ENCODE data around the gene TRAF2. TPM values are rescaled to one million over a fixed set of nuclear protein-coding genes. Genes with fewer than 3 reads are reported as not detected.

The TRAF2 gene
- polyA plus RNA-seq, 5 donors = 10.8 to 16.5 (median 13.9) TPM

DNA sequence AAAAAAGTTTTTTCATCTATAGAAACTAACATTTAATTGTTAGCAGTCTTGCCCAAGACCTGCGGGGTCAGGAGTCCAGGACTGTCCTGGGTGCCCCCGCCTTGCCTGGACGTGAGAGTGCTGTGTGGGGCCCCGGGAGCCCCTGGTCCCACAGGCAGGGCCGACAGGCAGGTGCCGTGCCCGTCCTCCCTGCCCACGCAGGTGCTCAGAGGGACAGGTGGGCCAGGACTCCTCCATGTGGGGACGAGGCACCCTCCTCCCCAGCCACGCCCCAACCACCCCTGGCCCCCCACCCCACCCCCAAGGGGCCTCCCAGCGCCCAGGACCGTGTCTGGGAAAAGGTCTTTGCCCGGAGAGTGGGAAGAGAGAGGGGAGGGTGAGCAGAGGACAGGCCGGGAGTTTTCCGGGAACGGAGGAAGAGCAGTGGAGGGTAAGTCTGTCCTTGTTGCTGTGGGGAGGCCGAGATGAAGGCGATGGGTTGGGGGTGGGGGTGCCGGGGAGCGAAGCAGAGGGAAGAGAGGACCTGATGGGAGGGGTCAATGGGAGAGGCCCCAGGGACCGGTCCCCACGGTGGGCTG lies 63.0 kb downstream of the TRAF2 start:
- no peak for DNase-seq

DNA sequence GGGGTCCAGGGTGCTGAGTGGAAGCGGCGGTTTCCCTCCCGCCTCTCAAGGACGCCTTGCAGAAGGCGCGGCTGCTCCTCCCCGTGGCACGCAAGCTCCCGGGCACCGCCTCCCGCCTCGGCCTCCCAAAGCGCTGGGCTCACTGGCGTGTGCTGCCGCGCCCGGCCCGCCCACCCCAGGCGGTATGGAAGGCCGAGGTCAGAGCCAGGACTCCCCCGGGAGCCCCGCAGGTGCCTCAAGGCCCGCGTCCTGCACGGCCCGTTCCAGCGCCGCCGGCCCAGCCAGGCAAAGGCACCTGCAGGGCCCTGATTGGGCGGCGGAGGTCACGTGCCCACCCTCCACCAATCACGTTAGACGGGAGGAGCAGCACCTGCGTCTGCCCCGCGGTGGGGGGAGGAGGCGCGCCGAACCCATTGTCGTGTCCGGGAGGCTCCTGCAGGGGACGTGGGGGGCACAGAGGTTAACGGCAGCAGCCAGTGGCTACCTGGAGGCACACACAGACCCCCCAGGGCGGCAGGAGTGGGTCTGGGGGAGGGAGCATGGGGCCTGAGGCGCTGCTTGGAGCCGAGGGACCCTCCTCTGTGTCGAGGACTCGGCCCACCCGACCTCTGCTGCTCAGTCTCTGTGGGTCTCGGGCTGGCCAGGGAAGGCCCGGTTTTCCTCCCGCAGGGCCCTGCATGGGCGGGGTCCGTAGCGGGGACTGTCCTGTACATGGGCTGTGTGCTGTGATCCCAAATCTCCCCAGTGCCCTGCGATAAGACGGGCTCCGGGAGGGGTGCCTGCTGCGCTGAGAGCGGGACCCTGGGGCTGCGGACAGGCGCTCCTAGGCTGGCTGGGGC lies 63.7 kb downstream of the TRAF2 start:
- DNase-seq = peak; percentile 86 to 88

DNA sequence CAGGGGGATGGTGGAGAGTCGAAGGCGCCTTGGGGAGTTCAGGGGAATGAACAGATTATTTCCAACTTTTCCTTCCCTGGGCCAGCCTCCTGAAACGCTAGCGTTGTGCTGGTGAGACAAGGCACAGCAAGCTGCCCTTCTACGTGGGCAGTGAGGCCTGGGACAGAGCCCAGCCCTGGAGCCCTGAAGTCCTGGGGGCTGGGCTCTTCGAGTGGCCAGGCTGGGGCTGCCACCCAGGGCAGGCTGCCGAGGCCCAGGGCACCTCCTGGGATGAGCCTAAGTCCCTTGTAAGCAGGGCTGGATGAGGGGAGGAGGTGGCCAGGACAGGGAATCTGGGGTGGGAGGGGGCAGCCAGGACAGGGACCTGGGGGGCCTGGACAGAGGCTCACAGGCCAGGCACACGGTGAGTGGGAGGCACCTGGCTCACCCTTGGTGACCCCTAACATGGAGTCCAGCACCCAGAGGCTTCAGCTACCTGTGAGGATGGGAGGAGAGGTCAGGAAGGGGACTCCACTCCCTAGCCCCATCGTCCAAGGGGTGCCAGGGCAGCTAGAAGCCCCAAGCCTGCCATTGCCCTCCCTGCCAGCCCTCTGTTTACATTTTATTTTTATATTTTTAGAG lies 64.5 kb downstream of the TRAF2 start:
- DNase-seq = no peak

DNA sequence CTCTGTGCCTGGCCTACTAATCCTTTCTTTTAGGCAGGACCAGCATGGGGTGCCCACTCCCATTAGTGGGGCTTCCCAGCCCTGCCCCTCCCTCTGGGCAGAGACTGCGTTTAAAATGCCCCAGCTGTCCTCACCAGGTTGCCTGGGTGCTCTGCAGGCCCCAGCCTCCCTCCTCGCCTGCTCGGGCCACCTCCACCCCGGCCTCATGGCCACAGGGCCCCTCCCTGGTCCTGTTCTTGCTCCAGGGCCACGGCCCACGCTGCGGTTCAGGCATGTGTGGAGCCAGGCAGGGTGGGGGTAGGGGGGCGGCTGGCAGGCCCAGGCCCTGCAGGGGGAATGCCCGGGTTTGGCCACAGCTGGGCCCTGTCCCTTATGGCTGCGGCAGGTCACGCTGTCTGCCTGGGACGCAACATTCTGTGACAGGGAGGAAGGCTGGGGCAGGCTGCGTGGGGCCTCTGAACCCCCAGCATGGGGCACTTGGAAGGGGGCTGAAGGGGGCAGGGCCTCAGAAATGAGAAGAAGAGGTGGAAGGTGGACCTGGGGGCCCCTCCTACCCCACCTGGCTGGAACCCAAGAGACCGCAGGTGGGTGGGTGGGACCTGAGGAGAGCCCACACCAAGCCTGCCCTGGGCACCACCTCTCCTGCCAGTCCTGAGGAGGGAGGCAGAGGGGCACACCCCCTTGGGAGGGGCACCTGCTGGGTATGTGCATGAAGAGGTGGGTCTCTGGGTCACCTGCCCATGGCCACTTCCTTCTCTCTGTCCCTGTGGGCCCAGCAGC lies 65.4 kb downstream of the TRAF2 start, which contains the start of gene LCN12:
TSS of gene LCN12 (plus strand) at position 733 of the 780 bp plus-strand sequence. CDS start 55 bp downstream, outside the sequence.
- DNase-seq = peak in 1 of 2 donors; percentile 47

DNA sequence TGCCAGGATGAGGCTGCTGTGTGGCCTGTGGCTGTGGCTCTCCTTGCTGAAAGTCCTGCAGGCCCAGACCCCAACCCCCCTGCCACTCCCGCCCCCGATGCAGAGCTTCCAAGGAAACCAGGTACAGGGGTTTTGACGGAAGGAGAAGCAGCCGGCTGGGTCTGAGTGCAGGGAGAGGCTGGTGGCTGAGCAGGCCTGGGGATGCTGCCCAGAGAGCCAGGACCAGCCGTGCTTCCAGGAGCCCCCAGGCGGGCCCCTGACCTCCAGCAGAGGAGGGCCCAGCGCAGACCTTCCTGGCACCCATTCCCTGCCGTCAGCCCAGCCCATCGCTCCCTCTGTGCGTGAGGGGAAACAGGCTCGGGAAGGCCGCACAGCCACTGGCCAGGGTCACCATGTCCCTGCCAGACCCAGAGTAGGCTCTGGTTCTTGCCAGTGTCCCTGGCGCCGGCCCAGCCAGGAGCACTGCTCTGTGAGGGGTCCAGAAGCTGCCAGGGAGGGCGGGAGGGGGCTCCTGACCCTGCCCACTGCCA lies 66.1 kb downstream of the TRAF2 start:
- no peak for DNase-seq

DNA sequence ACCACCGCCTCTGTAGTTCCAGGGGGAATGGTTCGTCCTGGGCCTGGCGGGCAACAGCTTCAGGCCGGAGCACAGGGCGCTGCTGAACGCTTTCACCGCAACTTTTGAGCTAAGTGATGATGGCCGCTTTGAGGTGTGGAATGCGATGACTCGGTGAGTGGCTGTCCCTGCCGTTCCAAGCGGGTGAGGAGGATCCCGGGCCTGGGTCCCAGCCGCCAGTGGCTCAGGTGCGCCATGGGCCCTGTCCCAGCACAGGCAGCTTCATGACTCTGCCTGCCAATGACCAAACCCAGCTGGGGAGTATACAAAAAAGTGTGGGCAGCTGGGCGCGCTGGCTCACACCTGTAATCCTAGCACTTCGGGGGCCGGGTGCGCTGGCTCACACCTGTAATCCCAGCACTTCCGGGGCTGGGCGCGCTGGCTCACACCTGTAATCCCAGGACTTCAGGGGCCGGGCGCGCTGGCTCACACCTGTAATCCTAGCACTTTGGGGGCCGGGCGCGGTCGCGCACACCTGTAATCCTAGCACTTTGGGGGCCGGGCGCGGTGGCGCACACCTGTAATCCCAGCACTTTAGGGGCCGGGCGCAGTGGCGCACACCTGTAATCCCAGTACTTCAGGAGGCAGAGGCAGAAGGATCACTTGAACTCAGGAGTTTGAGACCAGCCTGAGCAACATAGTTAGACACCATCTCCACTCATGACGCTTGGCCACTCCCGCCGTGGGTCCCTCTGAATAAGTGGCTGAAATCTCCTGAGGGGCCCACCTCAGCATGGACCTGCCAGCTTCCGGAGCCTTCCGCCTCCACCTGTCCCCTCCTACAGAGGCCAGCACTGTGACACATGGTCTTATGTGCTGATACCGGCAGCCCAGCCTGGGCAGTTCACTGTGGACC lies 66.8 kb downstream of the TRAF2 start:
- DNase-seq = no peak

DNA sequence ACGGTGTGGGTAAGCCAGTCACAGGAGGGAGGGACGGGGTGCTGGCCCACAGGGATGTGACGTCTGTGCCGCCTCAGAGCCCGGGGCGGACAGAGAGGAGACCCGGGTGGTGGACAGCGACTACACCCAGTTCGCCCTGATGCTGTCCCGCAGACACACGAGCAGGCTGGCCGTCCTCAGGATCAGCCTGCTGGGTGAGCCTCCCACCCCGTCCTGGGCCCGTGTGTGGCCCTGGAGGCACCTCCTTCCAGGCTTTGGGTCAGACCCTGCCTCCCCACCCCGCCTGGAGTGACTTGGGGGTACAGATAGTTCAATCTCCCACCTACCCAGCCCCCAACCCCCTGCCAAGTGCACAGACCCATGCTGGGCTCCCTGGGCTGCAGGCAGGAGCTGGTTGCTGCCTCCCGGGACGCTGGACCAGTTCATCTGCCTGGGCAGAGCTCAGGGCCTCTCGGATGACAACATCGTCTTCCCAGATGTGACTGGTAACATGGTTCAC lies 67.5 kb downstream of the TRAF2 start:
- no peak for DNase-seq

DNA sequence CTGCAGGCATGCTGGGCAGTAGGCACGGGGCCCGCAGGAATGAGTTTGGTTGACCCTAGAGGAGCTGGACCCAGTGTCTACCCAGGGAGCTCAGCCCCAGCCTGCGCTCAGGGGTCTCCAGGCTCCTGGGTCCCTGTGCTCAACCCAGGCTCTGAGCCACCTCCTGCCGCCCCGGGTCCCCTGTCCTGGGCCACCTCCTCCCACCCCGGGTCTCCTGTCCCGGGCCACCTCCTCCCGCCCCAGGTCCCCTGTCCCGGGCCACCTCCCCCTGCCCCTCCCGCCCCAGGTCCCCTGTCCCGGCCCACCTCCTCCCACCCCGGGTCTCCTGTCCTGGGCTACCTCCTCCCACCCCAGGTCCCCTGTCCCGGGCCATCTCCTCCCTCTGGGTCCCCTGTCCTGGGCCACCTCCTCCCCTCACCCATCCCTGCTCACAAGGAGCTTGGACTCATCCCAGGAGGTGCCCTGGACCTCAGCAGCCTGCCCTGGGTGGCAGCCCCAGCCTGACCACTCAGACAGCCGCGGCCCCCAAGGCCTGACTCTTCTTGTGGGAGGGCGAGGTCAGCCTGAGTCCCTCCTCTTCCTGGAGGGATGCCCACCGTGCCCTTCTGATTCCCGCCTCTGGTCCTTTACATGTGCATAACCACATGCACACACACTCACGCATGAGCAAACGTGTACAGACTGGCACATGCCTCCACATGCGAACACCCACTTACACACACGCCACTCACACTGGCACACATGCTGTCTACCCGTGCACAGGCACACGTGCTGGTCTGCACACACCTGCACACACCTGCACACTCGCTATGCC lies 68.2 kb downstream of the TRAF2 start:
- DNase-seq = no peak

DNA sequence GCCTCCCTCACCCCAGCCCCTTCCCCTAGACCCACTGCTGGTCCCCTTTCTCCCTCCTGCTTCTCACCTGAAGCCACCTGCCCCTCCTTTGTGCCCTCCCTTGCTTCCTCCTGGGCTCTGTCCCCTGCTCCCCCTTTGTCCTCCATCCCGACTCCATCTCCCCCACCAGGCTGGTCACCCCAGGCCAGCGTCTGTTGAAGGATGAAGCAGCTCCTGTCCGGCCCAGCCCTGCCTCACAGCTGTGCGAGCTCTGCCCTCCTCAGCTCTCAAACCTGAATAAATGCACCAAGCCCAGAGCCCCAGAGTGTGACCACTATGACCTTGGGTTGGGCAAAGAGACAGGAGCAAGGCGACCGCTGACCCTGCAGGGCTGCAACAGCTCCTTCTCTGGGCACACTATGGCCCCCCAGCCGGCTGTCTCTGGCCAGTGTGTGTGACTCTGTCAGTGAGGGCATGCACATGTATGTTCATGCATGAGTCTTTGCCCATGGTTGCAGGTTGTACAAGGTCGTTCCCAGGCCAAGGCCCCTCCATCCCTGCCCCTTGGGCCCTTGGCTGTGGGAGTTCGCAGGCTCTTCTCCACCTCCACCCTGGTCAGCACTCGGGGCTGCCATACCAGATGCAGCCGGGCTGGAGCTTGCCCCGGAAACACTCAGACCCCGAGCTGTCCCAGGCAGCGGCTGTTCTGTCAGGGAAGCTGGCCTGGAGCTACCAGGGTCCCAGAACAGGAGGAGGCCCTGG lies 69.1 kb downstream of the TRAF2 start:
- DNase-seq = no peak

DNA sequence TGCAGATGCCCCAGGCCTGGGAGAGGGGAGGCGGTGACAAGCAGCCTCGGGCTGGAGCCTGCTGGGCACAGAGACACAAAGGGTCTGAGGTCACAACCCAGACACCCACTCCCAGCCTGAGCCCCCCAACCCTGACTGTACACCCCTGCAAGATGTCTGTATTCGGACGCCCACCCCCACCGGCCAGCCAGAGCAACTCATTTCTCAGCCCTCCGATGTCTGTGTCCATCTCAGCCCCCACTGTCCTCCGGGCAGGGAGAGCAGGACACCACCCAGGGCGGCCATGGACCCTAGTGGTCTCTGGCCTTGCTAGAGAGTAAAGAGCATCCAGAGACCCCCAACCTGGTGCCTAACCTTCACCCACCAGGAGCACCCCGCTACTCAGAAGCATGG lies 69.6 kb downstream of the TRAF2 start:
- no peak for DNase-seq

DNA sequence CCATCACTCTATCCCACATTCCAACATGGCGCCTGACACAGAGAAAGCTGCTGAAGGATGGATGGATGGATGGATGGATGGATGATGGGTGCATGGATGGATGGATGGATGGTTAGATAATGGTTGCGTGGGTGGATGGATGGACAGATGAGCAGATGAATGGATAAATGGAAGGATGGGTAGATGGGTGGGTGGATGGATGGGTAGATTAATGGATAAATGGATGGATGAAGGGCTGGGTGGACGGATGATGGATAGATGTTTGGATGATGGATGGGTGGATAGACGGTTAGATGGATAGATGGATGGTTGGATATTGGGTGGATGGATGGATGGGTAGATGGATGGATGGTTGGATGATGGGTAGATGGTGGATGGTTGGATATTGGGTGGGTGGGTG lies 70.3 kb downstream of the TRAF2 start:
- no peak for DNase-seq

DNA sequence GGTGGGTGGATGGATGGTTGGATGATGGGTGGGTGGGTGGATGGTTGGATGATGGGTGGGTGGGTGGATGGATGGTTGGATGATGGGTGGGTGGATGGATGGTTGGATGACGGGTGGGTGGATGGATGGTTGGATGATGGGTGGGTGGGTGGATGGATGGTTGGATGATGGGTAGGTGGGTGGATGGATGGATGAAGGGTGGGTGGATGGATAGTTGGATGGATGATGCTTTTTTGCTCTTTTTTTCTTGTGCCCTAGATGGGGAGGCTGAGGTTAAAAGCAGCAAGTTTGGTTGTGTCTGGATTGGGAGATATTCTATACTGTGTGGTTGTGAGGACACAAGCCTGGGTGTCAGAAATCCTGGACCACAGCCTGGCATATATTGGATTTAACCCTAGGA lies 71.1 kb downstream of the TRAF2 start:
- no peak for DNase-seq

DNA sequence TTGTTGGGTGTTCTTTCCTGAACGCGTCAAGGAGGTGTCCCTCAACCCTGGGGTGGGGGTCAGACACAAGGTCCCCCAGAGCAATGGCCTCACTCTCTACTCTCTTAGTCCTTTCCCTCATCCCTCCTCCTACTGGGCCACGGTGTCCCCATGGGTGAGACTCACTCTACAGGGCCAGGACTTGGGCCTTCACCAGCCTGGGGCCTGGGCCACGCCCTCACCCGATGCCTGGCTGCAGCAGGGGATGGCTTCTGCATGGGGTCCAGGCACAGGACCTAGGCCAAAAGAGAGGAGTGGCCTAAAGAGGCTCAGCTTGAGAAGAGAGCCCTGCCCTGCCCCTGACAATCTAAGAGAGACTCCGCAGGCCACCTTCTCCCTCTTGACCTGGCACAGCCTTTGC lies 71.6 kb downstream of the TRAF2 start:
- no peak for DNase-seq

DNA sequence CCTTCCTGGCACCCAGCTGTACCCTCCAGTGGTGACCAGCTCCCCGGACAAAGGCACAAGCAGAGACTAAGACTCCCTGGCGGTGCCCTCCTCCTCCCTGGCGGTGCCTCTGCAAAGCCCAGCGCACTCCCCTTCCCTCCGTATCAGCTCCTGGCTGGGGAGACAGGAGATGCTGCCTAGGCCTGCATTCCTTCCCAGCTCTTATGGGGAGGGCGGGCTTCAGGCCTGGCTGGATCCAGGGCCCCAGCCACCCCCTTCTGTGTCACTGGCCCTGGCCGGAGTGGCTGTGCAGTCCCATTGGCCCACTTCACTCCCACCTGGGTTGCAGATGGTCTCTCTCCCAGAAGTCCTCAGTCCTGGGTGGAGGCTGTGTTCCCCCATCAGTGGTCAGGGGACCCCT lies 72.2 kb downstream of the TRAF2 start:
- DNase-seq = no peak

DNA sequence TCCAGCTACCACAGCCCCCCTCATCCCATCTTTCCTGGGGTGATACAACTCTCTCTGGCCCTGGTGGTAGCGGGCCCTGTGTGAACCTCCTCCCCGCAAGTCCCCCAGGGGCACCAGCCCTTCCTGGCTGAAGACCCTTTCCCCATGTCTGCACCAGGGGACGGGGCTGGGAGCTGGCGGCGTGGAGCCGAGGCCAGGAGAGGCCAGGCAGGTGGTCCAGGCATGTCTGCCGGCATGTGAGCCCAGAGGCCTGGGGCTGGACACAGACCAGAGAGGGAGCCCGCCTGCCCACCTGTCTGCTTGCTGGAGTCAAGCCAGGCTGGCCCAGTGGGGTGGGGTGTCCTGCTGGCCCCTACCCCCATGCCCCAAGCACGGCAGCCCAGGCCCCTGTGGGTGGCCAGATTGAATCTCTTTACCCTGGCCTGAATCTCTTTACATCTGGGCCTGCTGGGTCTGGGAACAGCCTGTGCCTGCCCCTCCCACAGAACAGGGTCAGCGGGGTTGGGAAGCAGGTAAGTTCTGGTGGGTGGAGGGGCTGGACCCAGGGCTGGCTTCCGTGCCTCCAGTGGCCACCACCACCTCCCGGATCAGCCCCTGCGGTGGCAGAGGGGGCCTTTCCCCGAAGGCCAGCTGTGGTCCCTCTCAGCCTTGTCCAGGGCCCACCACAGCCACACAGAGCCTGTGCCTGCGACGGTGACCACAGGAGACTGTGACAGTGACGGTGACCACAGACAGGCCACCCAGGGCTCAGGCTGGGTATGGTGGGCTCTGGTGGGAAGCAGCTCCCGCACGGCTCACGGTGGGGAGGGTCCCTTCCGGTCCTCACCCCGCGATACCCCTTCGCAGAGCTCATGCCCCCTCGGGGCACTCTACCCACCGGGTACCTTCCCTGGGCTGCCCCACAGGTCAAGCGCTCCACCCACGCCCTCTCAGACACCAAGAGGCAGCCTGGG lies 72.9 kb downstream of the TRAF2 start:
- DNase-seq = no peak

DNA sequence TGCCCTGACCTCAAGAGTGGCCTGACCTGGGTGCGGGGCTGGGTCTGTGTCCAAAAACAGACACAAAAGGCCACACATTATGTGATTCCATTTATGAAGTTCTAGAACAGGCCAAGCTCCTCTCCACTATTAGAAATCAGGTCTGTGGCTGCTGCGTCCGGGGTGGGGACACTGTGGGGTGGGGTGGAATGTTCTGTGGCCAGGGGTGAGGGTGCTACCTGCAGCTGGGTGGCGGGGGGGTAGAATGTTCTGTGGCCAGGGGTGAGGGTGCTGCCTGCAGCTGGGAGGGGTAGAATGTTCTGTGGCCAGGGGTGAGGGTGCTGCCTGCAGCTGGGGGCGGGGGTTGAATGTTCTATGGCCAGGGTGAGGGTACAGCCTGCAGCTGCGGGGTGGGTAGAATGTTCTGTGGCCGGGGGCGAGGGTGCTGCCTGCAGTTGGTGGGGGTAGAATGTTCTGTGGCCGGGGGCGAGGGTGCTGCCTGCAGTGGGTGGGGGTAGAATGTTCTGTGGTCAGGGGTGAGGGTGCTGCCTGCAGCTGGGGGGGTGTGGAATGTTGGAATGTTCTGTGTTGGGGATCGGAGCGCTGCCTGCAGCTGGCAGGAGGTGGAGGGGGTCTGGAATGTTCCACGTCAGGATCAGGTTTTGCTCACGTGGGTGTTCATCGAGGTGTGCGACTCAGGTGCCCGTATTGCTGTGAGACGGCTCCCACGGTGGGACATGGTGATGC lies 74.1 kb downstream of the TRAF2 start:
- DNase-seq = no peak

DNA sequence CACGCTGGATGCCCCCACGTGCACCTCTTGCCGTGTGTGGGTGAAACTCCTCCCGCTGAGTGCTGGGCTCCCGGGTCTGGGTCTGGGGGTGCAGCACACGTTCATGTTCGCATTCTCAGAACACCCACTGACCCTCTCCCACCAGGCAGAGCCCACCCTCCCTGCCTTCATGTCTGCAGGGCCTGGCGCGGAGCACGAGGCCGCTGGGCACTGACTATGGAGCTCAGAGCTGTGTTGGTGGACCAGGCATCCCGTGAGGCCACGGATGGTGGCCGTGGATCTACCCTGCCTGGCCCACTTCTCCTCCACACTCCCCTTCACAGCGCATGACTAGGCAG lies 74.6 kb downstream of the TRAF2 start:
- DNase-seq = no peak

All from right lung (tissue), 5 donors.